ENCODE results near the gene PDE3B. TPM values are rescaled to one million over a fixed set of nuclear protein-coding genes. Genes with fewer than 3 reads are reported as not detected.

The PDE3B gene
- total and polyA plus RNA-seq, 7 donors, result 0.11 to 0.59 (median 0.30) TPM

GRCh38 chr11:14809466-14809865 is 165.9 kb downstream of the PDE3B start:
- Histone ChIP-seq H3K27me3 (ENCODE audit: insufficient read depth in 3 of 3, low read length in 2 of 3) (no peaks in the 10 kb centered on the region), H3K4me3 (no peak overlapping the region), H3K27ac (no peak overlapping the region), H3K36me3 (ENCODE audit: insufficient read depth in 1 of 2, low read depth in 1 of 2) (peaks cover 0 to 3% of the 10 kb centered on the region in 2 donors), H3K4me1 (no peaks in the 10 kb centered on the region), H3K9me3 (no peaks in the 10 kb centered on the region)
- ATAC-seq (no peak), DNase-seq (no peak)
- TF ChIP-seq CTCF (IDR thresholded peaks at IDR 0.05), result no peak
- intact Hi-C loops (cut with DNase I), result no loop called here

- intact Hi-C loops (cut with DNase I), result no loop called here
- Histone ChIP-seq H3K27ac (no peak overlapping the region), H3K9me3 (no peaks in the 10 kb centered on the region), H3K4me1 (no peaks in the 10 kb centered on the region), H3K27me3 (ENCODE audit: insufficient read depth in 3 of 3, low read length in 2 of 3) (no peaks in the 10 kb centered on the region), H3K36me3 (ENCODE audit: insufficient read depth in 1 of 2, low read depth in 1 of 2) (peaks cover 0 to 3% of the 10 kb centered on the region in 2 donors), H3K4me3 (no peak overlapping the region)
- DNase-seq, result no peak
- 78 to 89% (median 82%) methylated on average over 3 of the region's 3 CpGs for WGBS, 3 donors
- no peak for ATAC-seq
- TF ChIP-seq CTCF (IDR thresholded peaks at IDR 0.05), result no peak
Observed at GRCh38 chr11:14812757-14813156, 169.2 kb downstream of the PDE3B start.

GRCh38 chr11:14813516-14813915 is 169.9 kb downstream of the PDE3B start:
- H3K4me3 ChIP-seq, result no peak overlapping the region
- no peak for DNase-seq
- H3K27me3 ChIP-seq (ENCODE audit: insufficient read depth in 3 of 3, low read length in 2 of 3), result no peaks in the 10 kb centered on the region
- no peaks in the 10 kb centered on the region for H3K4me1 ChIP-seq
- no peak for TF ChIP-seq CTCF (IDR thresholded peaks at IDR 0.05)
- ATAC-seq, result no peak
- H3K27ac ChIP-seq, result no peak overlapping the region
- intact Hi-C loops (cut with DNase I), result no loop called here
- peaks cover 0 to 3% of the 10 kb centered on the region in 2 donors for H3K36me3 ChIP-seq (ENCODE audit: insufficient read depth in 1 of 2, low read depth in 1 of 2)
- H3K9me3 ChIP-seq, result no peaks in the 10 kb centered on the region

GRCh38 chr11:14818779-14819178 is 175.2 kb downstream of the PDE3B start:
- WGBS, 3 donors, result 94 to 100% (median 96%) methylated on average over 2 of the region's 2 CpGs
- DNase-seq (no peak), ATAC-seq (no peak)
- Histone ChIP-seq H3K27me3 (ENCODE audit: insufficient read depth in 3 of 3, low read length in 2 of 3) (no peaks in the 10 kb centered on the region), H3K36me3 (ENCODE audit: insufficient read depth in 1 of 2, low read depth in 1 of 2) (no peaks in the 10 kb centered on the region), H3K4me3 (no peak overlapping the region), H3K27ac (no peak overlapping the region), H3K4me1 (no peaks in the 10 kb centered on the region), H3K9me3 (no peaks in the 10 kb centered on the region)
- no peak for TF ChIP-seq CTCF (IDR thresholded peaks at IDR 0.05)
- intact Hi-C loops (cut with DNase I), result no loop called here

- H3K27me3 ChIP-seq (ENCODE audit: insufficient read depth in 3 of 3, low read length in 2 of 3), result no peaks in the 10 kb centered on the region
- no peak for ATAC-seq
- H3K36me3 ChIP-seq (ENCODE audit: insufficient read depth in 1 of 2, low read depth in 1 of 2), result no peaks in the 10 kb centered on the region
- no peaks in the 10 kb centered on the region for H3K9me3 ChIP-seq
- intact Hi-C loops (cut with DNase I), result no loop called here
- H3K27ac ChIP-seq, result no peak overlapping the region
- H3K4me3 ChIP-seq, result no peak overlapping the region
- no peak for TF ChIP-seq CTCF (IDR thresholded peaks at IDR 0.05)
- no peaks in the 10 kb centered on the region for H3K4me1 ChIP-seq
- no peak for DNase-seq
Observed at GRCh38 chr11:14819596-14819995, 176.0 kb downstream of the PDE3B start.

Data from psoas muscle (tissue), 8 donors.